Activated B cell treated with CpG ODN at 0.5 μM for 24 hours (primary cell): Measurements from ENCODE around the gene MYPN. TPM values are rescaled to one million over a fixed set of nuclear protein-coding genes. Genes with fewer than 3 reads are reported as not detected.
"Not testable (repeated sequence)": the region's sequence is repeated elsewhere in the genome, so short reads cannot be mapped to it uniquely, and the experiment has no call there.

ENCODE experiments used
- ATAC-seq: fragments of 200-7000 bp; cut with Tn5 transposase; one replicate; pipeline ENCODE4 v1.10.0; 2021; ENCODE audit warnings: low read depth, mild to moderate bottlenecking, moderate library complexity
- CTCF ChIA-PET: fragments of 350-600 bp; sonication (Branson Sonifier 250); formaldehyde crosslinking; loops from one replicate; lab custom pipeline; 2021; ENCODE audit warnings: antibody characterized with exemption; lab: Charles Lee
- POLR2A ChIA-PET: fragments of 350-600 bp; sonication (Branson Sonifier 250); formaldehyde crosslinking; loops from one replicate; lab custom pipeline; 2021; ENCODE audit warnings: antibody characterized with exemption; lab: Charles Lee
- DNase-seq: peaks from one replicate; pipeline ENCODE4 v3.0.0; 2022
- H3K27ac Mint-ChIP-seq: one replicate; pipeline ENCODE4 v1.8.0; 2020; ENCODE audit warnings: mixed read lengths
- H3K27me3 Mint-ChIP-seq: one replicate; pipeline ENCODE4 v1.8.0; 2021; ENCODE audit warnings: mixed read lengths
- H3K36me3 Mint-ChIP-seq: one replicate; pipeline ENCODE4 v1.8.0; 2021; ENCODE audit warnings: low read depth, mixed read lengths
- H3K4me1 Mint-ChIP-seq: one replicate; pipeline ENCODE4 v1.8.0; 2021; ENCODE audit warnings: mixed read lengths
- H3K4me3 Mint-ChIP-seq: one replicate; pipeline ENCODE4 v1.8.0; 2020; ENCODE audit warnings: mild to moderate bottlenecking, mixed read lengths
- H3K9me3 Mint-ChIP-seq: one replicate; pipeline ENCODE4 v1.8.0; 2020; ENCODE audit warnings: mixed read lengths
- intact Hi-C: fragments of 100-400 bp; cut with micrococcal nuclease; formaldehyde crosslinking; loops from one replicate; pipeline ENCODE4 v1.15.1; 2024
- total RNA-seq: library from RNA; stranded (reverse); gene quantifications from 2 replicates; pipeline ENCODE4 v1.2.3, GENCODE V29; 2022
- TF ChIP-seq, protein P1 (sequence below): fragments of 200-600 bp; IDR thresholded peaks from one replicate; pipeline ENCODE4 v1.8.0; 2022; ENCODE audit warnings: antibody characterized with exemption, mild to moderate bottlenecking

MYPN gene
- total RNA-seq, 1 donor from 2014 or later: not detected

DNA sequence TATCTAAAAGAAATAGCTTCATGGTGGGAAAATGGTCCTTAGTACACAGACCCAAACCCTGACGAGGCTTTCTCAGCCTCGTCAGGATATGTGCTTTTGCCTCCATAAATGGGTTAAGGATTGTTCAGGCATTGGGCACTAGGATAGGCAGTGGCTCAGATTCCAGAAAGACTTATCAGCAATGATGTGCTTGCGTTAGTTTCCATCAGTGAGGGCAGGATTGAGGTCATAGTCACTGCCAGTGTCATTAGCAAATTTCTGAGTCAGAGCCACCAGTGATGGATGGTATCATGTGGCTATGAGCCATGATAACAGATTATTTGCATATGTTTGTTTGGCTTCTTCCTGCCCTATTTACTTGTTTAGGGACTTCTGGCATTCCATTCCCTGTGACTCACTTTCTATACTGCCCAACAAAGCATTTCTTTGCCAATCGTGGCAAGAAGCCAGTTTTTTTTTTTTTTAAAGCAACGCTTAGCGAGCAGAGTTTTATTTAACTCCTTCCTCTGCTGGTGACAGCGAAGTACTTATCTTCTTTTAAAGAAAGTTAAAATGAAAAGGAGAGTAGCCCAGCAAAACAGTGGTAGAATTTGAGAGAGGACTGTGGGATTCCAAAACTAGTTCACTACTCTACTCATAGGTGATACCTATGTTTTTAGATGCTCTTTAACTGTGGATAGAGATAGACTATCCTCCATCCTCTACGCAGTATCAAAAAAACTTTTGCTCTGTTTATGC, 44.4 kb downstream of the MYPN start:
- intact Hi-C loops: loop anchor here (10.0 kb wide), 1 partner anchor 139 kb away; no protein-coding TSS in a partner anchor
- no peak overlapping the region for H3K27ac Mint-ChIP-seq
- TF ChIP-seq, protein P1, sequence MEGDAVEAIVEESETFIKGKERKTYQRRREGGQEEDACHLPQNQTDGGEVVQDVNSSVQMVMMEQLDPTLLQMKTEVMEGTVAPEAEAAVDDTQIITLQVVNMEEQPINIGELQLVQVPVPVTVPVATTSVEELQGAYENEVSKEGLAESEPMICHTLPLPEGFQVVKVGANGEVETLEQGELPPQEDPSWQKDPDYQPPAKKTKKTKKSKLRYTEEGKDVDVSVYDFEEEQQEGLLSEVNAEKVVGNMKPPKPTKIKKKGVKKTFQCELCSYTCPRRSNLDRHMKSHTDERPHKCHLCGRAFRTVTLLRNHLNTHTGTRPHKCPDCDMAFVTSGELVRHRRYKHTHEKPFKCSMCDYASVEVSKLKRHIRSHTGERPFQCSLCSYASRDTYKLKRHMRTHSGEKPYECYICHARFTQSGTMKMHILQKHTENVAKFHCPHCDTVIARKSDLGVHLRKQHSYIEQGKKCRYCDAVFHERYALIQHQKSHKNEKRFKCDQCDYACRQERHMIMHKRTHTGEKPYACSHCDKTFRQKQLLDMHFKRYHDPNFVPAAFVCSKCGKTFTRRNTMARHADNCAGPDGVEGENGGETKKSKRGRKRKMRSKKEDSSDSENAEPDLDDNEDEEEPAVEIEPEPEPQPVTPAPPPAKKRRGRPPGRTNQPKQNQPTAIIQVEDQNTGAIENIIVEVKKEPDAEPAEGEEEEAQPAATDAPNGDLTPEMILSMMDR: no peak
- no peaks in the 10 kb centered on the region for H3K36me3 Mint-ChIP-seq
- CTCF ChIA-PET: interaction anchor here (0.6 to 5.2 kb wide), 3 partner anchors 298 to 665 kb away, joined by 3 to 118 read pairs (median 20); no protein-coding TSS in a partner anchor
- no peaks in the 10 kb centered on the region for H3K9me3 Mint-ChIP-seq
- H3K4me3 Mint-ChIP-seq: no peak overlapping the region
- DNase-seq (no peak), ATAC-seq (no peak)
- H3K27me3 Mint-ChIP-seq: peaks cover 8% of the 10 kb centered on the region
- POLR2A ChIA-PET: no interaction called here
- H3K4me1 Mint-ChIP-seq: no peaks in the 10 kb centered on the region

DNA sequence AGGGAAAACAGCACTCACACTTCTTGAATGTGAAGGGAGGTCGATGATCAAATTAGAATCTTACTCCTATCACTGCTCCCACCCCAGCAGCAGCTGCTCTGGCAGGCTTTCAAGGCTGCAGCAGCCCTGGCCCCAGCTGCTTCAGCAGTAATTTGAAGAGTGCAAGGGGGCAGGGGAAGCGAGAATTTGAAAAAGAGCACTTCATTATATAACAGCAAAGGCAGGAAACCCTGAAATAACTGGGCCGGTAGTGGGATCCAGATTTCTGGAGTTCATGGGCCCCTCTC, 44.9 kb downstream of the MYPN start:
- TF ChIP-seq, protein P1: no peak
- H3K27me3 Mint-ChIP-seq: peaks cover 8% of the 10 kb centered on the region
- intact Hi-C loops: loop anchor here (10.0 kb wide), 1 partner anchor 139 kb away; no protein-coding TSS in a partner anchor

DNA sequence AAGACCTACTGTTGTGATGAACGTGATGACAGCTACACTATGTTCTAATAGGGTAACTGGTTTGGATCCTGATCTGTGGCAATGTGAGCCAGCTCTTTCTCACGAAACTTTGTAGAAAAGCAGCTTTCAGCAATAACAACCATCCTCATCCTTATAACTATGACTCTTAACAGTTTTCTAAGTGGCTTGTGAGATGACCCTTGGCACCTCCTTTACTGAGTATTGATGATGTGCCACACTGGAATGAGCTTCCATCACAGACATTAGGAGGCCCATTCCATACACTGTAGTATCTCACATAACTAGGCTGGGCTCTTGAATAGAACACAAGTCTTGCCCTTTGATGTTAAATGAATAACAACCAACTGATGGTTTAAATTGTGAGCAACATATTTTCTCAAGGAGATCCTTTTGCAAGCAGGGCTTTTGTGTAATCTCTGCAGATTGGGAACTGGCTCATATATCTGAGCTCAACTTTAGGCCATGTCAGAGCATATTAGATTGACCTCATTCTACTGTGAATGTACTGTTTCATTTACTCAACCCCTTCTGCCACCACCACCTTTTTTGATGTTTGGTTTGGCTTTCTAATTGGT, 46.4 kb downstream of the MYPN start:
- ChIA-PET POLR2A (no interaction called here), CTCF (interaction anchor here (0.6 to 5.2 kb wide), 17 partner anchors 9 to 458 kb away, joined by 3 to 118 read pairs (median 4); no protein-coding TSS in a partner anchor)
- Mint-ChIP-seq H3K9me3 (no peaks in the 10 kb centered on the region), H3K4me3 (no peak overlapping the region), H3K27me3 (peaks cover 5% of the 10 kb centered on the region), H3K27ac (no peak overlapping the region), H3K36me3 (no peaks in the 10 kb centered on the region), H3K4me1 (no peaks in the 10 kb centered on the region)
- no peak for DNase-seq
- no peak for ATAC-seq
- intact Hi-C loops: loop anchor here (1.0 to 10.0 kb wide), 7 partner anchors 78 to 458 kb away; partner anchors contain the start of gene HERC4
- TF ChIP-seq, protein P1: no peak

More for the DNA sequence above, 44.9 kb downstream of the MYPN start:
- H3K4me3 Mint-ChIP-seq: no peak overlapping the region
- DNase-seq (no peak), ATAC-seq (no peak)
- ChIA-PET POLR2A (no interaction called here), CTCF (interaction anchor here (5.2 kb wide), 1 partner anchor 299 kb away, joined by 118 read pairs; no protein-coding TSS in a partner anchor)
- H3K9me3 Mint-ChIP-seq: no peaks in the 10 kb centered on the region
- no peaks in the 10 kb centered on the region for H3K4me1 Mint-ChIP-seq
- no peak overlapping the region for H3K27ac Mint-ChIP-seq
- H3K36me3 Mint-ChIP-seq: no peaks in the 10 kb centered on the region

DNA sequence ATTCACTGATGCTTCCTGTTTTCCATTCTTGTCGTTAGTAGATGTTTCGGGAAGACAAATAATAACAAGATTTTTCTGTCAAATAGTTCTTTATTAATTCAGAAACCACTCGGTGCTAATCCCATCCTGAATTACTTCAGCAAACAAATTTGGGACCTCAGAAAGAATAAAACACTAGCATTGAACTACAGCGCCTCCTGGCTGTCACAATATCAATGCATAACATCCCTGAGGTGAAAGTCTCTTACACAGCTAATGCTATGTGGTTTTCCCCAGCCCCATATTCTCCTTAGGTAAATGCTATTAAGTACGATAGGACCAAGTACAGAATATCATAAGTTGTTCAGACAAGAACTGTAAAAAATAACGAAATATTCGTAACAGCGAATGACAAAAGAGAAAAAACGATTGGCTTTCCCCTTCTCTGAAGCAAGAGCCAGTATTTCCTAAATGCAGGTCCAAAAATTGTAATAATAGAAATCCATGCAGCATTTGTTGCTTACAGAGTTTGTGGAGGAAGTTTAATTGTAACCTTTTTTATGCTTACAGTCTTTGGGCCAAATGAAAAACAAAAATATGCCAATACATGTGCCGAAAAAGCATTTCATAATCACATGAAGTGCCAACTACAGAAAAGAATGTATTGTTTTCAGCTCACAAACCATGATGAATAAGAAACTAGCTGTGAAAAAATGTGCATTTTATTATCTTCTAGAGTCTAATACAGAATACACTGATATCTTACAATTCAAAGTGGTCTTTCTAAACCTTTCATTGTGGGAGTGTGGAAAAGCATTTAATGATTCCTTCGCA, 47.3 kb downstream of the MYPN start:
- ATAC-seq (peak; percentile 61), DNase-seq (no peak)
- ChIA-PET POLR2A (interaction anchor here (0.7 kb wide), 1 partner anchor 477 kb away, joined by 5 read pairs; no protein-coding TSS in a partner anchor), CTCF (interaction anchor here (0.6 to 5.2 kb wide), 20 partner anchors 8 to 459 kb away, joined by 3 to 118 read pairs (median 4); partner anchors contain the start of gene DNAJC12)
- H3K9me3 Mint-ChIP-seq: no peaks in the 10 kb centered on the region
- no peaks in the 10 kb centered on the region for H3K4me1 Mint-ChIP-seq
- TF ChIP-seq, protein P1: no peak
- peaks cover 5% of the 10 kb centered on the region for H3K27me3 Mint-ChIP-seq
- no peak overlapping the region for H3K27ac Mint-ChIP-seq
- no peaks in the 10 kb centered on the region for H3K36me3 Mint-ChIP-seq
- intact Hi-C loops: loop anchor here (1.0 to 10.0 kb wide), 7 partner anchors 79 to 459 kb away; partner anchors contain the start of gene HERC4
- H3K4me3 Mint-ChIP-seq: no peak overlapping the region

DNA sequence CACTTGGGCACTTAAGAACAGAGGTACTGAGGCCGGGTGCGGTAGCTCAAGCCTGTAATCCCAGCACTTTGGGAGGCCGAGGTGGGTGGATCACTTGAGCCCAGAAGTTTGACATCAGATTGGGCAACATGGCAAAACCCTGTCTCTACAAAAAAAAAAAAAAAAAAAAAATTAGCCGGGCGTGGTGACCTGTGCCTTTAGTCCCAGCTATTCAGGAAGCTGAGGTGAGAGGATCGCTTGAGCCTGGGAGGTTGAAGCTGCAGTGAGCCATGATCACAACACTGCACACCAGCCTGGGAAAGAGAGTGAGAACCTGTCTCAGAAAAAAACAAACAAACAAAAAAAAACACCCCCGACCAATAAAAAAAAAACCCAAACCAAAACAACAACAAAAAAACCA, 48.2 kb downstream of the MYPN start:
- H3K36me3 Mint-ChIP-seq, H3K4me1 Mint-ChIP-seq, H3K27me3 Mint-ChIP-seq, H3K4me3 Mint-ChIP-seq, H3K9me3 Mint-ChIP-seq, DNase-seq, ATAC-seq, H3K27ac Mint-ChIP-seq: not testable (repeated sequence)
- ChIA-PET CTCF (interaction anchor here (0.6 to 5.2 kb wide), 10 partner anchors 45 to 369 kb away, joined by 3 to 118 read pairs (median 4); partner anchors contain the start of gene DNAJC12), POLR2A (interaction anchor here (0.7 kb wide), 1 partner anchor 478 kb away, joined by 5 read pairs; no protein-coding TSS in a partner anchor)
- intact Hi-C loops: loop anchor here (5.0 to 10.0 kb wide), 3 partner anchors 80 to 230 kb away; partner anchors contain the start of gene HERC4
